ENCODE measurements around the gene CHCHD1.
"Not testable (repeated sequence)": the region's sequence is repeated elsewhere in the genome, so short reads cannot be mapped to it uniquely, and the experiment has no call there.

The CHCHD1 gene

GRCh38 chr10:73781879-73782748, at the start of gene CHCHD1:
CHCHD1 (plus strand) TSS chr10:73782048; CDS start chr10:73782076, 28 bp downstream.
- DNase-seq (ENCODE audit: low read depth in 3 of 3): peak; percentile 80 to 82 (median 82)

GRCh38 chr10:73732426-73732825, 49.4 kb upstream of the CHCHD1 start:
- no peak for DNase-seq (ENCODE audit: low read depth in 3 of 3)

GRCh38 chr10:73732931-73733623, 48.8 kb upstream of the CHCHD1 start:
- DNase-seq (ENCODE audit: low read depth in 3 of 3): no peak

- DNase-seq (ENCODE audit: low read depth in 3 of 3): no peak
Measured at GRCh38 chr10:73734028-73734720, 47.7 kb upstream of the CHCHD1 start.

- no peak for DNase-seq (ENCODE audit: low read depth in 3 of 3)
Measured at GRCh38 chr10:73734796-73735305, 47.0 kb upstream of the CHCHD1 start.

GRCh38 chr10:73740501-73741254, 41.2 kb upstream of the CHCHD1 start:
- DNase-seq (ENCODE audit: low read depth in 3 of 3): not testable (repeated sequence)

GRCh38 chr10:73742454-73742734, 39.5 kb upstream of the CHCHD1 start:
- no peak for DNase-seq (ENCODE audit: low read depth in 3 of 3)

- DNase-seq (ENCODE audit: low read depth in 3 of 3): no peak
Measured at GRCh38 chr10:73743327-73743904, 38.4 kb upstream of the CHCHD1 start.

GRCh38 chr10:73743905-73744663, 37.8 kb upstream of the CHCHD1 start, which contains the start of gene SEC24C:
SEC24C (plus strand) TSS chr10:73744372; CDS start chr10:73746833, 2,461 bp downstream.
- peak; percentile 83 to 91 (median 88) for DNase-seq (ENCODE audit: low read depth in 3 of 3)

GRCh38 chr10:73744664-73744975, 37.2 kb upstream of the CHCHD1 start:
- peak in 1 of 3 experiments; percentile 17 for DNase-seq (ENCODE audit: low read depth in 3 of 3)

- no peak for DNase-seq (ENCODE audit: low read depth in 3 of 3)
Measured at GRCh38 chr10:73746721-73747120, 35.1 kb upstream of the CHCHD1 start.

- DNase-seq (ENCODE audit: low read depth in 3 of 3): no peak
Measured at GRCh38 chr10:73750819-73751218, 31.0 kb upstream of the CHCHD1 start.

GRCh38 chr10:73756183-73756582, 25.7 kb upstream of the CHCHD1 start:
- no peak for DNase-seq (ENCODE audit: low read depth in 3 of 3)

- DNase-seq (ENCODE audit: low read depth in 3 of 3): no peak
Measured at GRCh38 chr10:73758704-73759511, 22.9 kb upstream of the CHCHD1 start.

- no peak for DNase-seq (ENCODE audit: low read depth in 3 of 3)
Measured at GRCh38 chr10:73759512-73760115, 22.2 kb upstream of the CHCHD1 start.

GRCh38 chr10:73761781-73762180, 20.1 kb upstream of the CHCHD1 start:
- DNase-seq (ENCODE audit: low read depth in 3 of 3): no peak

GRCh38 chr10:73762915-73763314, 18.9 kb upstream of the CHCHD1 start:
- DNase-seq (ENCODE audit: low read depth in 3 of 3): no peak

- DNase-seq (ENCODE audit: low read depth in 3 of 3): no peak
Measured at GRCh38 chr10:73763343-73763742, 18.5 kb upstream of the CHCHD1 start.

GRCh38 chr10:73765066-73765465, 16.8 kb upstream of the CHCHD1 start:
- no peak for DNase-seq (ENCODE audit: low read depth in 3 of 3)
